Measurements from ENCODE around the gene GK2.

Gene GK2

DNA sequence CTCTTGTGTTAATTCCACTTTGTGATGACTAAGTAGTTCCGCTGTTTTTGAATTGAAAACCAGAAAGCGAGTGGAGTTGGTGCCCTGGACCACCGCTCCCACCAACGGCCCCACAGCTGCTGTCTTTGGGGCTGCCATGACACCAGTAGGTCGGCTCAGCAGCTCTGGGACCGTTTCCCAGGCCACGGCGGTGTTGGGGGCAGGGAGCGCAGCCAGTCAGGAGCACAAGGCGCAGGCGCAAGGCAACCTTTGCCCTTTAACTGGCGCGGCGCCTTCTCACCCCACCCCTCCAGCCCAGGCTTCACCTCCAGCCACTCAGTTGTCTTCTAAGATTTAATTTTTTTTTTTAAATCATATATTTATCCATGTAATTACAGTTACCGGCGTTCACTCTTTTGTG is at the start of gene GK2:
Gene GK2, minus strand, starts transcription at position 166 of the 400 bp plus-strand sequence. Its CDS starts 28 bp downstream, at position 138.
- no peak within 1 kb of the TSS for H3K9ac ChIP-seq
- H3K9me3 ChIP-seq = no peaks in the 10 kb centered on the region
- TF ChIP-seq Cebpa-rat (IDR thresholded peaks at IDR 0.05) = no peak
- no peaks in the 10 kb centered on the region for H3K36me3 ChIP-seq
- no peaks in the 10 kb centered on the region for H4K20me1 ChIP-seq
- H3K27me3 ChIP-seq = no peaks in the 10 kb centered on the region
- H3K4me1 ChIP-seq = no peaks in the 10 kb centered on the region
- no peak within 1 kb of the TSS for H3K27ac ChIP-seq
- no peak within 1 kb of the TSS for H3K4me2 ChIP-seq
- H3K4me3 ChIP-seq = no peak within 1 kb of the TSS

DNA sequence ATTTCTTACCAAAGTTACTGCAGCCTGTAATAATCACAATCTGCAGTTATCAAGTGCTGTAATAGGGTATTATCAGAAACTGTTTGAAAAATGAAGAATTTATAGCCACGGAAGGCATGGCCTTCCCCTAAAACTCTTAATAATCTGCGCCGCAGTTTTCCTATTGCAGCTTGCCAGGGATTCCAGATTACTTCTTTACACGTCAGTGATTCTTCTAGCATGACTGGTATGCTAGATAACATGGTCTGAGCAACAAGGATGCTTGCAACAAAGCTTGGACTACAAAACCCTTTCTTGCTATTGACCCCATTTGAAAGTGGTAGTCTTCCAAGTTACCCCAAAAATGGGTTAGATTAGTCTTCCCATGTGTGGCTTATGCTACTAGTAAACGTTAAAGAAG is 47.2 kb upstream of the GK2 start:
- no peaks in the 10 kb centered on the region for H3K36me3 ChIP-seq
- H4K20me1 ChIP-seq = no peaks in the 10 kb centered on the region
- no peaks in the 10 kb centered on the region for H3K9me3 ChIP-seq
- no peaks in the 10 kb centered on the region for H3K4me1 ChIP-seq
- H3K4me3 ChIP-seq = no peak overlapping the region
- H3K9ac ChIP-seq = no peak overlapping the region
- no peak overlapping the region for H3K27ac ChIP-seq
- no peaks in the 10 kb centered on the region for H3K27me3 ChIP-seq
- no peak overlapping the region for H3K4me2 ChIP-seq
- no peak for TF ChIP-seq Cebpa-rat (IDR thresholded peaks at IDR 0.05)

DNA sequence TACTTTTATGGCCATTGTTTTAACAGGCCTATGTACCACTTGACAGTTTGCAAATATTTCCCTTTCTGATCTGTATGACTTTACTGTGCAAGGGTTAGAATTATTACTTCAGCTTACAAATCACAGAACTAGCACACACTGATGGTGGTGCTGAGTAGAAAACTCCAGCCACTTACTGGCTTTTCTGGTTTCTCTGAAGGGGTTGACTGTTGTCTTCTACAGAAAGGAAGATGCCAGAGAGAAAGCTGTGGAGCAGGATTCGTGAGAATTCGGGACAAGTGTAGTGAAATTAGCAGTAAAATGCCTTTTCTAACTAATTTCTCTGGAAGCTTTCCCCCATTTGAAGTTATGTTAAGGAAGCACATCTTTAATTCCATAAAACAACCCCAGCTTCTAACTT is 46.6 kb upstream of the GK2 start:
- no peak for TF ChIP-seq Cebpa-rat (IDR thresholded peaks at IDR 0.05)
- Histone ChIP-seq H3K27me3 (no peaks in the 10 kb centered on the region), H3K9ac (no peak overlapping the region), H3K4me2 (no peak overlapping the region), H3K36me3 (no peaks in the 10 kb centered on the region), H3K27ac (no peak overlapping the region), H3K9me3 (no peaks in the 10 kb centered on the region), H3K4me3 (no peak overlapping the region), H3K4me1 (no peaks in the 10 kb centered on the region), H4K20me1 (no peaks in the 10 kb centered on the region)

DNA sequence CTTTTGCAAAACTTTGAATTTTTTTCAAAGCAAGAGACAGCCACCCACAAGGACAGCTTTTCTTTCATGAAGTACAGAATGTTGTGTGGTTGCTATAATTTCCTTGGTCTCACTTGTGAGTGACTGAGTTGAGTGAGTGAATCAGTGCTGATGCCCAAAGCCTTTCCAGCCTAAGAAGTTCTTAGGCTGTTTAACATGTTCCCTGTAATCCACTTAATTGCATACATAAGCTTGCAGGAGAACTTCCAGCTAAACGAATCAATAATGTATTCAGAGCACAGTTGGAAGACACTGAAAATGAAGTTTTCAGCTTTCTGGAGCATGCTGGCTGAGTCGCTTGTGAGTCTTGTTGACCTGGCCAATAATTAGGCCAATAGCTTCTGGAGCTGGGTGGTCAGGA is 42.0 kb upstream of the GK2 start:
- Histone ChIP-seq H3K36me3 (no peaks in the 10 kb centered on the region), H3K27me3 (no peaks in the 10 kb centered on the region), H3K4me3 (no peak overlapping the region), H3K9ac (no peak overlapping the region), H4K20me1 (no peaks in the 10 kb centered on the region), H3K4me1 (no peaks in the 10 kb centered on the region), H3K27ac (no peak overlapping the region), H3K4me2 (no peak overlapping the region), H3K9me3 (no peaks in the 10 kb centered on the region)
- no peak for TF ChIP-seq Cebpa-rat (IDR thresholded peaks at IDR 0.05)

DNA sequence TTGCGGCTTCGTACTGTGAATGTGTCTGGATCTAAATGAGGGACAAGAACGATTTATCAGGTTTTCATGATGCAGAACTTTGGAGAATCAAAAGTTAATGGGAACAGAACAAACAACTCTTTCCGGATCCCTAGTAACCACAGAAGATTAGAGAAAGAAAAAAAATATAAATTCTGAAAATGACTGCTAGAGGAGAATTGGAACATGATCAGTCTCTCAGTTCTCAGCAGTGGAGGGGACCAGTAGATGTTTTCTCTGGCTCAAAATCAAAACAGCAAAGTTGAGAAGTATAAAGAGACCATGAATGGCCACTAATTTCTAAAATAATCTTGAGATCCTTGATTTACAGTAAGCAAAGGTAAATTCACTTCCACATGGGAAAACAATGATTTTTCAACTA is 38.1 kb upstream of the GK2 start:
- H3K9me3 ChIP-seq = no peaks in the 10 kb centered on the region
- H3K4me2 ChIP-seq = no peak overlapping the region
- H3K36me3 ChIP-seq = no peaks in the 10 kb centered on the region
- no peaks in the 10 kb centered on the region for H3K27me3 ChIP-seq
- H3K9ac ChIP-seq = no peak overlapping the region
- H3K4me1 ChIP-seq = no peaks in the 10 kb centered on the region
- H4K20me1 ChIP-seq = no peaks in the 10 kb centered on the region
- no peak for TF ChIP-seq Cebpa-rat (IDR thresholded peaks at IDR 0.05)
- H3K27ac ChIP-seq = no peak overlapping the region
- no peak overlapping the region for H3K4me3 ChIP-seq

DNA sequence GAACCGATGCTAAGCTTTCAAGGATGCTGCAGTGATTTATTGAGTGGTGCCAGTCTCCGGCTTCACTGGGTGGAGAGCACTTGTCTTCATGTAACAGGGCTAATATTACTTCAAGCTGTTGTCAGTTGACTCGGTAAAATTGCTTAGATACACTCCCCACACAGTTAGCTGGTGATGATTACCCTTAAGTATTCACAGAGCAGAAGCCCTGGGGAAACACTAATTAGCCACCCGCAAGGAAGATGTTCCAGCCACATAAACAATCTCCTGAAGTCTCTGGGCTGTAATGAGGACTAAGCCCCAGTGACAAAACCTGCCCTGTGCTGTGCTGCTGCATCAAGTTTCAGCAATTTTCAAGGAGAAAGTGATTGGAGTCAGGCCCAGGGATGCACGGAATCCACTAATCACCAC is 37.3 kb upstream of the GK2 start:
- Histone ChIP-seq H3K4me3 (no peak overlapping the region), H3K4me1 (no peaks in the 10 kb centered on the region), H4K20me1 (no peaks in the 10 kb centered on the region), H3K36me3 (no peaks in the 10 kb centered on the region), H3K27me3 (no peaks in the 10 kb centered on the region), H3K27ac (no peak overlapping the region), H3K9ac (no peak overlapping the region), H3K4me2 (no peak overlapping the region), H3K9me3 (no peaks in the 10 kb centered on the region)
- no peak for TF ChIP-seq Cebpa-rat (IDR thresholded peaks at IDR 0.05)

DNA sequence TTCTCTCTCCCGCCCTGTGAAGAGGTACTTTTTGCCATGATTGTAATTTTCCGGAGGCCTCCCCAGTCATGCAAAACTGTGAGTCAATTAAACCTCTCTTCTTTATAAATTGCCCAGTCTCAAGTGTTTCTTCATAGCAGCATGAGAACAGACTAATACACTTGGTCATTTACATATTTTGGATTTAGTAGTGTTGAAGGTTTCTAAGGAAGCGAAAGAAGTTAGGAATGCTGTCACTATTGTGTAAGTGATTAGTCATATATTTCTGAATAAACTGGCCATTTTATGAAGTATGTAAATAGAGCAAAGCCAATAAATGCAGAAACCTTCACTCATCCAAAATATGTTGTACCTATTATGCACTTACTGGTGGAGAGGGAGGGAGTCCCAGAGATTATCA is 34.4 kb upstream of the GK2 start:
- no peaks in the 10 kb centered on the region for H3K36me3 ChIP-seq
- no peak overlapping the region for H3K4me3 ChIP-seq
- H3K4me2 ChIP-seq = no peak overlapping the region
- TF ChIP-seq Cebpa-rat (IDR thresholded peaks at IDR 0.05) = no peak
- no peaks in the 10 kb centered on the region for H3K4me1 ChIP-seq
- no peak overlapping the region for H3K27ac ChIP-seq
- H3K9me3 ChIP-seq = no peaks in the 10 kb centered on the region
- no peak overlapping the region for H3K9ac ChIP-seq
- no peaks in the 10 kb centered on the region for H4K20me1 ChIP-seq
- H3K27me3 ChIP-seq = no peaks in the 10 kb centered on the region

DNA sequence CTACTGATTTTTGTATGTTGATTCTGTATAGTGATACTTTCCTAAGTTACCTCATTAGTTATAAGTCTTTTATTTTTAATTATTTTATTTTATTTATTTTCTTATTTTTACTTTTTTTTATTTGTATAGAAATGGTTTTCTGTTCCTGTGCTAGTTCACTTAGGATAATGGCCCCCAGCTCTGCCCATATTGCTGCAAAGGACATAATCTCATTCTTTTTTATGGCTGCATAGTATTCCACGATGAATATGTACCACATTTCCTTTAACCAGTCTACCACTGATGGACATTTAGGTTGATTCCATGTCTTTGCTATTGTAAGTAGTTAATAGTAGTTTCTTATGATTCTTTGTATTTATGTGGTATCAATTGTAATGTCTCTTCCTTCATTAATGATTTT is 31.5 kb upstream of the GK2 start:
- H4K20me1 ChIP-seq = no peaks in the 10 kb centered on the region
- no peak overlapping the region for H3K9ac ChIP-seq
- H3K4me1 ChIP-seq = no peaks in the 10 kb centered on the region
- TF ChIP-seq Cebpa-rat (IDR thresholded peaks at IDR 0.05) = no peak
- no peaks in the 10 kb centered on the region for H3K27me3 ChIP-seq
- H3K4me3 ChIP-seq = no peak overlapping the region
- H3K36me3 ChIP-seq = no peaks in the 10 kb centered on the region
- no peak overlapping the region for H3K4me2 ChIP-seq
- no peak overlapping the region for H3K27ac ChIP-seq
- no peaks in the 10 kb centered on the region for H3K9me3 ChIP-seq

DNA sequence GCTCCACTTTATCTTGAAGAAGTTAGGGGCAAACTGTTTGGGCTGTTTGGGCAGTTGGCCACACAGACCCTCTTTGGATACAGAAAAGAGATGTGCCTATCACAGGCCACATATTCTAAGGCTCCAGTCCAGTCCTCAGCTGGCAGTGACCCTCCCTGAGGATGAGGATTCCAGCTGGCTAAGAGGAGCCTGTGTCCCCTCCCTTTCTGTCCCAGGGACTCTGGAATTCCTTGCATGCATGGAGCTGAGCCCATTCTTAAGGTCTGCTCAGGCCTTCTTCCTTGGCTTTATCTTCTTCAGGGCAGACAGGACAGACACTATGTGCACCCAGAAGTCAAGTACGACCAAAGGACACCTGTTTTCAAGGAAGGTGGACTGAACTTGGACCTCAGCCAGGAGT is 23.8 kb upstream of the GK2 start:
- H3K9me3 ChIP-seq = no peaks in the 10 kb centered on the region
- no peaks in the 10 kb centered on the region for H4K20me1 ChIP-seq
- H3K4me3 ChIP-seq = no peak overlapping the region
- no peak for TF ChIP-seq Cebpa-rat (IDR thresholded peaks at IDR 0.05)
- no peaks in the 10 kb centered on the region for H3K4me1 ChIP-seq
- H3K4me2 ChIP-seq = no peak overlapping the region
- no peaks in the 10 kb centered on the region for H3K27me3 ChIP-seq
- H3K36me3 ChIP-seq = no peaks in the 10 kb centered on the region
- no peak overlapping the region for H3K27ac ChIP-seq
- H3K9ac ChIP-seq = no peak overlapping the region

DNA sequence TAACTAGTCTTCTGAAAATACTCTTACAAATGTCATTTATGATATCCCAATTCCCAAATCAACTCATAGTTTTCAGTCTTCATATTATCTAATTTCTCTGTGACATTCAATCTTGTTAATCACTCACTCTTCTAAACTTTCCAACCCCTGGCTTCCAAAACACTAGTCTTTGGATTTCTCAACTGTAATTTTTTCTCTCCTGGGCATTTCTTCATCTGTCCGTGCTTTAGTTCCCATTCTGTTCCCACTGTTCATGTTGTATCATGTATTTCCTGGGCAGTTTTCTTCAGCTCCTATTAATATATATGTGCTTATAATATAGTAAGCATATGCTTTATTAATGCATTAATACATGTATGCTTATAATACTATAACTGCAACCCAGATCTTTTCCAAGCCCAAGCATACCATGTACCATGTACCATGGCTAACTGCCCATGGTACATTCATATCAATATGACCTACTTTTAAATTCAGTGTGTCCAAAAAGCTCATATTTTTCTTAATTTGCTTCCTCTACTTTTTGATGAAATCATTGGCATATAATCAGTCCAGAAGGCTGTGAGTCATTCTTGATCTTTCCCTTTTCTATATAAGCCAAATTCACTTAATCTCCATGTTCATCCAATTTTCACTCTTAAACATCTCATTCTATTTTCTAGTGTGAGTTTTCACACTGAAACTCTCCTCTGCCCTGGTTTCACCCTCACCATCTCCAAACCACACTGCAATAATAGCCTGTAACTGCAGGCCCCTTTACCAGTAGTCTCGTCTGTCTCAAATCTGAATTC is 21.3 kb upstream of the GK2 start:
- TF ChIP-seq Cebpa-rat (IDR thresholded peaks at IDR 0.05) = no peak
- Histone ChIP-seq H3K4me1 (no peaks in the 10 kb centered on the region), H3K27me3 (no peaks in the 10 kb centered on the region), H3K9me3 (no peaks in the 10 kb centered on the region), H3K9ac (no peak overlapping the region), H3K4me2 (no peak overlapping the region), H3K4me3 (no peak overlapping the region), H3K27ac (no peak overlapping the region), H4K20me1 (no peaks in the 10 kb centered on the region), H3K36me3 (no peaks in the 10 kb centered on the region)

DNA sequence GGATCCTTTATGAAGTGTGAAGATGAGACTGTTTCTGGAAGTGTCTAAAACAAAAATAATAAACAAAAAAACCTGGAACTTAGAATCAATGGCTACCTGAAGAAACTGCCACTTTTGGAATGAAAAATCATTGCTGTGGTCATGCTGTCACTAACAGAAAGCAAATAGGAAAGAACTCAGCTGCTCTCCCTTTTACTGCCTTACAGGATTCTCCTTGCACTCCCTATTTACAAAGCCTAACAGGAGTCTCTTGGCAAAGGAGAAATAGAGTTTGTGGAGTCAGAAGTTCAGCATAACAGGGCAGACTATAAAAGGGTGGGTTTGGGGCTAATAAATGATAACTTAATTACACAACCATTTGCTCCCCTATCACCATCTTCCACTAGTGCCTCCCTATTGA is 19.0 kb upstream of the GK2 start:
- Histone ChIP-seq H3K27me3 (no peaks in the 10 kb centered on the region), H3K4me3 (no peak overlapping the region), H4K20me1 (no peaks in the 10 kb centered on the region), H3K4me2 (no peak overlapping the region), H3K36me3 (no peaks in the 10 kb centered on the region), H3K4me1 (no peaks in the 10 kb centered on the region), H3K27ac (no peak overlapping the region), H3K9me3 (no peaks in the 10 kb centered on the region), H3K9ac (no peak overlapping the region)
- TF ChIP-seq Cebpa-rat (IDR thresholded peaks at IDR 0.05) = no peak
